D721Med (cell line): ENCODE data around the gene GLIS1.

Experiments used
- DNase-seq: peaks from one replicate; pipeline ENCODE4 v3.0.0; 2011; ENCODE audit warnings: low spot score; ENCODE audit not compliant: insufficient read length
- FAIRE-seq: peaks from 2 replicates; lab custom pipeline; 2011; peaks lifted over from hg19 to GRCh38; lab: Jason Lieb, UNC
- TF ChIP-seq, protein P1 (sequence below): IDR thresholded peaks from 2 replicates; pipeline ENCODE4 v1.5.1; 2012; ENCODE audit warnings: mild to moderate bottlenecking, control low read depth; ENCODE audit not compliant: insufficient read depth; ENCODE audit errors: missing control alignments

Gene GLIS1

DNA sequence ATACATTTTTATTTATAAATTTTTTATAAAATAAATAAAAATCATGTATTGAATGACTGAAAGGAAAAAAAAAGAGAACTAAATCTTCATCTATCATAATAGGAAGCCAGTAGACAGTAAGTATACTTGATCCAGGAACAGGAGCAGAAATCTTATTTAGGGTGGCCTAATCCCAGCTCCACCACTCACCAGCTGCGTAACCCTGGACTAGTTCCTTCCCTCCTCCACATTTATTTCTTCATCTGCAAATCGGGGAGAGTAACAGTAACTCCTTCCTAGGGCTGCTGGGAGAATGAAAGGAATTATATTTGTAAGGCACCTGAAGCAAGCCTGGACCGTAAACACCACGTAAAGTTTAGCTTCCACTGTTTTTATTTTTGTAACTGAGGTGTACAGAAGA lies 17.9 kb downstream of the GLIS1 start:
- TF ChIP-seq, protein P1, sequence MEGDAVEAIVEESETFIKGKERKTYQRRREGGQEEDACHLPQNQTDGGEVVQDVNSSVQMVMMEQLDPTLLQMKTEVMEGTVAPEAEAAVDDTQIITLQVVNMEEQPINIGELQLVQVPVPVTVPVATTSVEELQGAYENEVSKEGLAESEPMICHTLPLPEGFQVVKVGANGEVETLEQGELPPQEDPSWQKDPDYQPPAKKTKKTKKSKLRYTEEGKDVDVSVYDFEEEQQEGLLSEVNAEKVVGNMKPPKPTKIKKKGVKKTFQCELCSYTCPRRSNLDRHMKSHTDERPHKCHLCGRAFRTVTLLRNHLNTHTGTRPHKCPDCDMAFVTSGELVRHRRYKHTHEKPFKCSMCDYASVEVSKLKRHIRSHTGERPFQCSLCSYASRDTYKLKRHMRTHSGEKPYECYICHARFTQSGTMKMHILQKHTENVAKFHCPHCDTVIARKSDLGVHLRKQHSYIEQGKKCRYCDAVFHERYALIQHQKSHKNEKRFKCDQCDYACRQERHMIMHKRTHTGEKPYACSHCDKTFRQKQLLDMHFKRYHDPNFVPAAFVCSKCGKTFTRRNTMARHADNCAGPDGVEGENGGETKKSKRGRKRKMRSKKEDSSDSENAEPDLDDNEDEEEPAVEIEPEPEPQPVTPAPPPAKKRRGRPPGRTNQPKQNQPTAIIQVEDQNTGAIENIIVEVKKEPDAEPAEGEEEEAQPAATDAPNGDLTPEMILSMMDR = no peak
- no peak for DNase-seq

DNA sequence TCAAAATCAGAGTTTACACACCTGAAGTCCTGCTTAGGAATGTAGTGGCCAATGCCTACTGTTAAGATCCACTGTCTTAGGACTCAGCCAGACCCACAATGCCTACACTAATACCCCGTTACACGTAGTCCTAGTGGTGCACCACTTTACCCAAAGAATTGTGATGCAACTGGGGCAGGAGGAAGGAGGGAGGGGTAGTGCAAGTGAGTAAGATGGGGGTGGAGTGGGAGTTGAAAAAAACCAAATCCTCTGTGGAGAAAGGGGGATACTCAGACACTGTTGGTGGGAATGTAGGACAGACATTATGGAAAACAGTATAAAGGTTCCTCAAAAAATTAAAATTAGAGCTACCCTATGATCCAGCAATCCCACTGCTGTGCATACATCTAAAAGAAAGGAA lies 19.5 kb downstream of the GLIS1 start:
- no peak for FAIRE-seq
- no peak for DNase-seq
- TF ChIP-seq, protein P1 = no peak

More for the DNA sequence above, 17.9 kb downstream of the GLIS1 start:
- FAIRE-seq = no peak

DNA sequence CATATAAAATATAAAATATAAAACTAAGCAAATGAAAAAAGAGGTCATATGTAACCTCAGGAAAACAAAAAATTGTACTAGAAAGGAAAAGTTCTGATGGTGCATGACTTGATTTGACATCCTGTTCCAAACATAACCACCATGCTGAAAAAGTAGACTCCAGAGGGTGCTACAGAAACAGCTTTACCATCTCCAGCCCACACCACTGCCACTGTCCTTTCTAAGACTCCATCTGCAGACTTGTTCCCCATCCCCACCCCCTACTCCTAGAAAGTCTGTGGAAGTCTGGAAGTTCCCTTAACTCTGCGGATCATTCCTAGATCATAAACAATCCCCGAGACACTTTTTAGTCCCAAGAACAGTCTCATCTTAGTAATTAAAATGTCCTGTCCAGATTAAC lies 20.5 kb downstream of the GLIS1 start:
- DNase-seq = no peak
- TF ChIP-seq, protein P1 = no peak
- no peak for FAIRE-seq

DNA sequence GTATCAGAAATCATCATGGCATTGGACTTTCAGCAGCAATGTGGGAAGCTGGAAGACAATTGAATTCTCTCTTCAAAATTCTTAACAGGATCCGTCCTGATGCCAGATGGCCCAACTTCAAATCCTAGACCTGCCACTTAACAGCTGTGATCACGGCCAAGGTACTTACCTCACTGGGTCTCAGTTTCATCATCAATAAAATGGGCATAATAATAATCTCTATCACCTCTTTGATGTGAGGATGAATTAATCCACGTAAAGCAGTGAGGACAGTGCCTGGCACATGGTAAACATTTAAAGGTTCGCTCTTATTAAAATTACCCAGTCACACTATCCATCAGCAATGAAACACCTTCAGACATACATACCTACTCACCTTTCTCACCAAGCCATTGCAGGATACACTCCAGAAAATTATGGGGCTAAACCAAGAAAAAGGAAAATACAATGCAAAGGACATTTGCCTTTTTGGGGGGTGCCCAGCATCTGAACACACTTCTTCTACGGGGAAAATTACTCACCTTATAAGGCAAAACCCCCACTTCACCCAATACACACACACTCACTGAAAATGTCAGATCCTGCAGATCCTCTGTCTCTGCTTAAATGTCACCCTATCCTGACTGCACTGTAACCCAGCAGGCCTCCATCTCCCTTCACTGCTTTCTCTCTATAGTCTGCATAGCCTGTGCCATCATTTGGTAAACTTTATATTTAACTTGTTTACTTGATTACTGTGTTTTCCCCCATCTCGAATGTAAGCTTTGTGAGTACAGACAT lies 21.7 kb downstream of the GLIS1 start:
- no peak for DNase-seq
- TF ChIP-seq, protein P1 = no peak
- FAIRE-seq = no peak

- DNase-seq (no peak), FAIRE-seq (no peak)
- TF ChIP-seq, protein P1 = no peak
Observed at GRCh38 chr1:53716150-53716549, 22.8 kb downstream of the GLIS1 start.

GRCh38 chr1:53715478-53715877 lies 23.5 kb downstream of the GLIS1 start:
- no peak for DNase-seq

More at GRCh38 chr1:53715478-53715877, 23.5 kb downstream of the GLIS1 start:
- TF ChIP-seq, protein P1 = peak; percentile 58
- no peak for FAIRE-seq
